Smooth muscle cell (in vitro differentiated cells): ENCODE data around the gene TRRAP. TPM values are rescaled to one million over a fixed set of nuclear protein-coding genes. Genes with fewer than 3 reads are reported as not detected.

ENCODE experiments used
- DNase-seq: peaks from one replicate; lab custom pipeline; 2025; ENCODE audit not compliant: unreplicated experiment; lab: John Stamatoyannopoulos, UW
- H2AFZ ChIP-seq: fragments of 200-600 bp; sonication (generic); 2 replicates; pipeline ENCODE4 v1.6.0; 2016; ENCODE audit warnings: antibody characterized with exemption, low read depth, mild to moderate bottlenecking
- H3F3A ChIP-seq: fragments of 200-600 bp; sonication (generic); 2 replicates; pipeline ENCODE4 v1.6.0; 2017; ENCODE audit warnings: antibody characterized with exemption, low read depth
- H3K27ac ChIP-seq: fragments of 200-600 bp; sonication (generic); 2 replicates; pipeline ENCODE4 v1.5.1; 2016; ENCODE audit warnings: low read depth, mild to moderate bottlenecking
- H3K27me3 ChIP-seq: fragments of 200-600 bp; sonication (generic); 2 replicates; pipeline ENCODE4 v1.6.1; 2016; ENCODE audit warnings: low read depth, mild to moderate bottlenecking
- H3K36me3 ChIP-seq: fragments of 200-600 bp; sonication (generic); 2 replicates; pipeline ENCODE4 v1.5.1; 2016; ENCODE audit warnings: low read depth
- H3K4me1 ChIP-seq: fragments of 200-600 bp; sonication (generic); 2 replicates; pipeline ENCODE4 v1.5.1; 2016; ENCODE audit warnings: low read depth
- H3K4me2 ChIP-seq: fragments of 200-600 bp; sonication (generic); 2 replicates; pipeline ENCODE4 v1.6.0; 2016; ENCODE audit warnings: mild to moderate bottlenecking
- H3K4me3 ChIP-seq: fragments of 200-600 bp; sonication (generic); 2 replicates; pipeline ENCODE4 v1.5.1; 2016; ENCODE audit warnings: mild to moderate bottlenecking
- H3K79me2 ChIP-seq: fragments of 200-600 bp; sonication (generic); 2 replicates; pipeline ENCODE4 v1.6.0; 2016; ENCODE audit warnings: low read depth, mild to moderate bottlenecking
- H3K9ac ChIP-seq: fragments of 200-600 bp; sonication (generic); 2 replicates; pipeline ENCODE4 v1.6.0; 2016; ENCODE audit warnings: low read depth
- H3K9me3 ChIP-seq: fragments of 200-600 bp; sonication (generic); replicated peaks from 2 replicates; pipeline ENCODE4 v1.5.1; 2016; ENCODE audit warnings: low read depth
- H4K20me1 ChIP-seq: fragments of 200-600 bp; sonication (generic); 2 replicates; pipeline ENCODE4 v1.6.0; 2016; ENCODE audit warnings: low read depth
- WGBS: methylation state at CpG from one replicate; pipeline ENCODE4 v1.1.7; 2016; ENCODE audit warnings: low lambda C conversion rate; 5-methylcytosine and 5-hydroxymethylcytosine counted together
- polyA plus RNA-seq: library from polyadenylated mRNA; unstranded; fragments of >200 nt; fragmentation: Nextera tagmentation; extraction: Ambion mirVana; gene quantifications from 2 replicates; pipeline ENCODE4 v1.2.1, GENCODE V29; 2016
- total RNA-seq: library from RNA; depleted of rRNA; stranded (reverse); fragments of >200 nt; gene quantifications from 2 replicates; pipeline ENCODE4 v1.2.3, GENCODE V29; 2014
- TF ChIP-seq, protein P1 (sequence below): fragments of 200-600 bp; sonication (generic); IDR thresholded peaks from 2 replicates; pipeline ENCODE4 v1.5.1; 2017; ENCODE audit warnings: borderline replicate concordance, mild to moderate bottlenecking, antibody characterized with exemption; ENCODE audit not compliant: insufficient read depth, poor library complexity, severe bottlenecking

Gene TRRAP
- total and polyA plus RNA-seq, 2 experiments from 2014 or later = 3.9 to 24.8 TPM

DNA sequence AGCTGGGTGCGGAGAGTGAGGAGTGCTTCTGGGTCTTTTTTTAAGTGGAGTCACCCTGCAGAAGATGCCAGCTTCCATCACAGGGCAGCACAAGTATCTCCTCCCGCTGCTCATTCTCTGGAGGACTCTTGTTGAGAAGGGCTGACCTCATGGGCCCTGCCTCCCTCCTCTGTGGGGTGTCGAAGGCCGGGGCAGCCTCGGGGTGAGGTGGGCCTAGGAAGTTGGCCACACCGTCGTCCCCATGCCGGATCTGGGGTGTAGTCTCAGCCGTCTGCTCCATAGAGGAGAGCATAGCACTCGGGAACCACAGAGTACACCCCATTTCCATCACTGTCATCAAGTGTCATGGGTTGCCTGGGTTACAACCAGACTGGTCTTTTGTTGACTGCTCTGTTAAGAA lies 85.0 kb downstream of the TRRAP start:
- 100% methylated on average over 10 of the region's 10 CpGs for WGBS
- no peaks in the 10 kb centered on the region for H4K20me1 ChIP-seq
- no peaks in the 10 kb centered on the region for H3F3A ChIP-seq
- no peaks in the 10 kb centered on the region for H3K4me1 ChIP-seq
- no peak overlapping the region for H2AFZ ChIP-seq
- no peaks in the 10 kb centered on the region for H3K9me3 ChIP-seq
- DNase-seq = no peak
- H3K79me2 ChIP-seq = no peaks in the 10 kb centered on the region
- peaks cover 16% of the 10 kb centered on the region for H3K36me3 ChIP-seq
- no peak overlapping the region for H3K4me2 ChIP-seq
- TF ChIP-seq, protein P1, sequence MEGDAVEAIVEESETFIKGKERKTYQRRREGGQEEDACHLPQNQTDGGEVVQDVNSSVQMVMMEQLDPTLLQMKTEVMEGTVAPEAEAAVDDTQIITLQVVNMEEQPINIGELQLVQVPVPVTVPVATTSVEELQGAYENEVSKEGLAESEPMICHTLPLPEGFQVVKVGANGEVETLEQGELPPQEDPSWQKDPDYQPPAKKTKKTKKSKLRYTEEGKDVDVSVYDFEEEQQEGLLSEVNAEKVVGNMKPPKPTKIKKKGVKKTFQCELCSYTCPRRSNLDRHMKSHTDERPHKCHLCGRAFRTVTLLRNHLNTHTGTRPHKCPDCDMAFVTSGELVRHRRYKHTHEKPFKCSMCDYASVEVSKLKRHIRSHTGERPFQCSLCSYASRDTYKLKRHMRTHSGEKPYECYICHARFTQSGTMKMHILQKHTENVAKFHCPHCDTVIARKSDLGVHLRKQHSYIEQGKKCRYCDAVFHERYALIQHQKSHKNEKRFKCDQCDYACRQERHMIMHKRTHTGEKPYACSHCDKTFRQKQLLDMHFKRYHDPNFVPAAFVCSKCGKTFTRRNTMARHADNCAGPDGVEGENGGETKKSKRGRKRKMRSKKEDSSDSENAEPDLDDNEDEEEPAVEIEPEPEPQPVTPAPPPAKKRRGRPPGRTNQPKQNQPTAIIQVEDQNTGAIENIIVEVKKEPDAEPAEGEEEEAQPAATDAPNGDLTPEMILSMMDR = no peak
- H3K9ac ChIP-seq = no peak overlapping the region
- no peak overlapping the region for H3K4me3 ChIP-seq
- H3K27ac ChIP-seq = no peak overlapping the region
- no peaks in the 10 kb centered on the region for H3K27me3 ChIP-seq

DNA sequence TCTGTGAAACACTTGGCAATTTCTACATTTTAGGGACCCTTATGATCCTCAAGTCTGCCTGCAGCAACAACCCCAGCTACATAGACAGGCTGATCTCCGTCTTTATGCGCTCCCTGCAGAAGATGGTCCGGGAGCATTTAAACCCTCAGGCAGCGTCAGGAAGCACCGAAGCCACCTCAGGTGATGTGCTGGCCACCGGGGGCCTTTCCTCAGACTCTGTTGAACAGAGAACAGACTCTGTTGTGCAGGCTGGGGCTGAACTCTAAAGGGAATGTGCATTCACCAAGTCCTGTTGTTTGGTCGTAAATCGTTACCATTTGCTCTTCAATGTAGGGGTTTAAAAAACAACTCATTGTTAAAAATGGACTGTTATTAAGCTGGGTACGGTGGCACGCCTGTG lies 86.3 kb downstream of the TRRAP start:
- H3K4me2 ChIP-seq = no peak overlapping the region
- H4K20me1 ChIP-seq = no peaks in the 10 kb centered on the region
- H3K36me3 ChIP-seq = peaks cover 16% of the 10 kb centered on the region
- H3K9ac ChIP-seq = no peak overlapping the region
- TF ChIP-seq, protein P1 = no peak
- H3K27ac ChIP-seq = no peak overlapping the region
- DNase-seq = no peak
- no peak overlapping the region for H2AFZ ChIP-seq
- no peaks in the 10 kb centered on the region for H3K9me3 ChIP-seq
- WGBS = 96% methylated on average over 10 of the region's 10 CpGs
- no peaks in the 10 kb centered on the region for H3K4me1 ChIP-seq
- H3K27me3 ChIP-seq = no peaks in the 10 kb centered on the region
- H3F3A ChIP-seq = no peaks in the 10 kb centered on the region
- no peaks in the 10 kb centered on the region for H3K79me2 ChIP-seq
- H3K4me3 ChIP-seq = no peak overlapping the region

DNA sequence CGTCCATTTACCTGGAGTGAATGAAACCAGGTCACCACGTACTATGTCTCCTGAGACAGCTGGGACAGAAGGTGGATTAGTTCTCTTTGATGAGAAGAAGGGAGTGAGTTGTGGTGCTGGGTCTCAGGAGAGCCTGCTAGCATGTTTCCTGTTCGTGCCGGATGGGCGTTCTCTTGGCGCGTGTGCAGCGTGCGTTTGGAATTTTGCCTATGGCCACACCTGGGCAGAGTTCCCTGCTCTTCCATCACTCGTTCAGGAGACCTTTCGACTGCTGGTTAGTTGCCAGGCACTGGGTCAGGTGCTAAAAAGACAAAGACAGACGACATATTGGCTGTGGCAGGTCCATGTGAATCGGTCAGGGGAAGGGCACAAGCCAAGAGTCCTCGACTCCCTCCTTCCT lies 90.3 kb downstream of the TRRAP start:
- H3K4me3 ChIP-seq = no peak overlapping the region

DNA sequence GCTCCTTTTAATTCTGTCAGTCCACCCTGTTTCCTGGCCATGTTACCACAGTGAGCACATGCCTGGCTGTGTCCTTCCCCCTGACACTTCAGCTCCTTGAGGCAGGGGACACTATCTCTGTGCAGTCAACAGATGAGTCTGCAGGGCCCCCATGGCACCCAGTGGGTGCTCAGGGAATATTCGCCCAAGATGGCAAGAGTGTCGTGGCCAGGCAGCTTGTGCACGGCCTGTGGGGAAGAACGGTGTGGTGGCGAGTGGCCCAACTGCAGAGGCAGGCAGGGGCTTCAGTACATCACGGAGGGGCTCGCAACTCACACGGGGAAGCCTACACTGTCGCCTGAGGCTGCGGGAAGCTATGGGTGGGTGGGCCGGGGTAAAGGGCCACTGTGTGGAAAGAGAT lies 91.1 kb downstream of the TRRAP start:
- no peak overlapping the region for H3K27ac ChIP-seq
- DNase-seq = no peak
- peaks cover 36% of the 10 kb centered on the region for H3K36me3 ChIP-seq
- TF ChIP-seq, protein P1 = no peak
- WGBS = 97% methylated on average over 11 of the region's 11 CpGs
- no peaks in the 10 kb centered on the region for H3K9me3 ChIP-seq
- H3K4me2 ChIP-seq = no peak overlapping the region
- no peaks in the 10 kb centered on the region for H3K79me2 ChIP-seq
- H3K4me3 ChIP-seq = no peak overlapping the region
- H4K20me1 ChIP-seq = no peaks in the 10 kb centered on the region
- H3K27me3 ChIP-seq = no peaks in the 10 kb centered on the region
- H3K9ac ChIP-seq = no peak overlapping the region
- no peaks in the 10 kb centered on the region for H3K4me1 ChIP-seq
- H3F3A ChIP-seq = no peaks in the 10 kb centered on the region
- no peak overlapping the region for H2AFZ ChIP-seq

More for the DNA sequence above, 90.3 kb downstream of the TRRAP start:
- Histone ChIP-seq H3K79me2 (no peaks in the 10 kb centered on the region), H3K4me2 (no peak overlapping the region), H3K27me3 (no peaks in the 10 kb centered on the region), H4K20me1 (no peaks in the 10 kb centered on the region), H3F3A (no peaks in the 10 kb centered on the region), H3K4me1 (no peaks in the 10 kb centered on the region), H3K9ac (no peak overlapping the region), H2AFZ (no peak overlapping the region), H3K9me3 (no peaks in the 10 kb centered on the region), H3K36me3 (peaks cover 33% of the 10 kb centered on the region), H3K27ac (no peak overlapping the region)
- no peak for DNase-seq
- WGBS = 96% methylated on average over 14 of the region's 14 CpGs
- TF ChIP-seq, protein P1 = no peak
